Measurements from ENCODE around the gene ZAR1L. TPM values are rescaled to one million over a fixed set of nuclear protein-coding genes. Genes with fewer than 3 reads are reported as not detected.
A peak's percentile ranks its signal among the peaks of the same experiment; 100 is the strongest.

The ZAR1L gene
- total and polyA plus RNA-seq, 9 of the 15 experiments (the other 6 are each of a cell fraction or from before 2014, with no cell fraction given) = not detected

- TF ChIP-seq SP1 (CRISPR knock-in tag; IDR thresholded peaks at IDR 0.05) = no peak; the same call in 1 of the 2 replicates
- TF ChIP-seq BCLAF1 (IDR thresholded peaks at IDR 0.05; ENCODE audit: borderline replicate concordance in 1 of 2, control insufficient read depth in 1 of 2, low read depth in 2 of 2, low read length in 1 of 2) = no peak
- no peak for TF ChIP-seq FOXP4 (CRISPR knock-in tag; IDR thresholded peaks at IDR 0.05; ENCODE audit: borderline replicate concordance)
- no peak for TF ChIP-seq ZNF551 (CRISPR knock-in tag; IDR thresholded peaks at IDR 0.05)
- no peak for TF ChIP-seq ZNF778 (CRISPR knock-in tag; IDR thresholded peaks at IDR 0.05)
- TF ChIP-seq PRPF4 (IDR thresholded peaks at IDR 0.05; ENCODE audit: insufficient read depth, low read depth, low read length, poor library complexity, severe bottlenecking) = no peak
- TF ChIP-seq PHF20 (IDR thresholded peaks at IDR 0.05; ENCODE audit: partially characterized antibody) = peak; percentile 97
- TF ChIP-seq ZNF740 (CRISPR knock-in tag; IDR thresholded peaks at IDR 0.05) = no peak
- no peak for TF ChIP-seq ZNF740 (tag; IDR thresholded peaks at IDR 0.05)
- no peak for TF ChIP-seq MCM5 (IDR thresholded peaks at IDR 0.05; ENCODE audit: low read depth)
- no peak for TF ChIP-seq ILF3 (IDR thresholded peaks at IDR 0.05; ENCODE audit: borderline replicate concordance)
- TF ChIP-seq ZNF282 (CRISPR knock-in tag; IDR thresholded peaks at IDR 0.05) = no peak
- no peak for TF ChIP-seq TSHZ1 (CRISPR knock-in tag; IDR thresholded peaks at IDR 0.05)
- no peak for TF ChIP-seq OTX1 (CRISPR knock-in tag; IDR thresholded peaks at IDR 0.05)
- TF ChIP-seq NFIX (CRISPR knock-in tag; IDR thresholded peaks at IDR 0.05; ENCODE audit: low read depth) = no peak
- TF ChIP-seq ZNF3 (CRISPR knock-in tag; IDR thresholded peaks at IDR 0.05) = no peak
- TF ChIP-seq HEY1 (CRISPR knock-in tag; IDR thresholded peaks at IDR 0.05; ENCODE audit: borderline replicate concordance) = no peak
- no peak for TF ChIP-seq TFAM (CRISPR knock-in tag; conservative IDR thresholded peaks at IDR 0.05)
Measured at GRCh38 chr13:32315238-32316027, at the start of gene ZAR1L, which contains the start of gene BRCA2 (continued).

Measured in K562 (cell line).